Right atrium auricular region (tissue), 2 donors: ENCODE results near the gene CMSS1. TPM values are rescaled to one million over a fixed set of nuclear protein-coding genes. Genes with fewer than 3 reads are reported as not detected.

Experiments used
- DNase-seq: peaks from one replicate; pipeline ENCODE4 v3.0.0-alpha.2; 2019; ENCODE audit warnings: low spot score
- H3K27ac ChIP-seq, 2 donors: fragments of 200-600 bp; sonication (generic); 1 replicate in 1 of 2; 2 replicates in 1 of 2; pipeline ENCODE4 v1.5.1; 2016 to 2019
- H3K27me3 ChIP-seq, 2 donors: fragments of 200-600 bp; sonication (generic); one replicate each; pipeline versions ENCODE4 v1.5.1 to v1.6.0; 2017 to 2019
- H3K36me3 ChIP-seq: fragments of 200-600 bp; sonication (generic); one replicate; pipeline ENCODE4 v1.5.1; 2016
- H3K4me1 ChIP-seq, 2 donors: fragments of 200-600 bp; sonication (generic); one replicate each; pipeline versions ENCODE4 v1.5.1 to v1.6.0; 2017 to 2019
- H3K4me3 ChIP-seq, 2 donors: fragments of 200-600 bp; sonication (generic); 1 replicate in 1 of 2; 2 replicates in 1 of 2; pipeline ENCODE4 v1.5.1; 2017 to 2019; ENCODE audit warnings: mild to moderate bottlenecking in 1 of 2, moderate library complexity in 1 of 2
- H3K9me3 ChIP-seq, 2 donors: fragments of 200-600 bp; sonication (generic); one replicate each; pipeline ENCODE4 v1.5.1; 2019
- total RNA-seq, 2 donors: library from RNA; depleted of rRNA; stranded (reverse); fragments of >200 nt; gene quantifications; one replicate each; pipeline ENCODE4 v1.1.0, GENCODE V29; 2016
- TF ChIP-seq, protein P1 (sequence below), 2 donors: fragments of 200-600 bp; sonication (generic); IDR thresholded peaks; one replicate each; pipeline ENCODE4 v1.5.1; 2019; ENCODE audit warnings: antibody characterized with exemption in 2 of 2

The CMSS1 gene
- total RNA-seq, 2 donors from 2014 or later, result 5.7 to 17.7 TPM

- Histone ChIP-seq H3K4me3 (peak overlapping the region; percentile 70 to 83), H3K4me1 (peaks cover 0 to 52% of the 10 kb centered on the region in 2 donors), H3K9me3 (no peaks in the 10 kb centered on the region), H3K27ac (peak overlapping the region; percentile 93), H3K27me3 (no peaks in the 10 kb centered on the region), H3K36me3 (peaks cover 4% of the 10 kb centered on the region)
- TF ChIP-seq, protein P1, sequence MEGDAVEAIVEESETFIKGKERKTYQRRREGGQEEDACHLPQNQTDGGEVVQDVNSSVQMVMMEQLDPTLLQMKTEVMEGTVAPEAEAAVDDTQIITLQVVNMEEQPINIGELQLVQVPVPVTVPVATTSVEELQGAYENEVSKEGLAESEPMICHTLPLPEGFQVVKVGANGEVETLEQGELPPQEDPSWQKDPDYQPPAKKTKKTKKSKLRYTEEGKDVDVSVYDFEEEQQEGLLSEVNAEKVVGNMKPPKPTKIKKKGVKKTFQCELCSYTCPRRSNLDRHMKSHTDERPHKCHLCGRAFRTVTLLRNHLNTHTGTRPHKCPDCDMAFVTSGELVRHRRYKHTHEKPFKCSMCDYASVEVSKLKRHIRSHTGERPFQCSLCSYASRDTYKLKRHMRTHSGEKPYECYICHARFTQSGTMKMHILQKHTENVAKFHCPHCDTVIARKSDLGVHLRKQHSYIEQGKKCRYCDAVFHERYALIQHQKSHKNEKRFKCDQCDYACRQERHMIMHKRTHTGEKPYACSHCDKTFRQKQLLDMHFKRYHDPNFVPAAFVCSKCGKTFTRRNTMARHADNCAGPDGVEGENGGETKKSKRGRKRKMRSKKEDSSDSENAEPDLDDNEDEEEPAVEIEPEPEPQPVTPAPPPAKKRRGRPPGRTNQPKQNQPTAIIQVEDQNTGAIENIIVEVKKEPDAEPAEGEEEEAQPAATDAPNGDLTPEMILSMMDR (IDR thresholded peaks at IDR 0.05), result no peak
- no peak for DNase-seq
These were observed 59.4 kb downstream of the CMSS1 start for GRCh38 chr3:99877031-99877579.

GRCh38 chr3:99878005-99878404 lies 60.3 kb downstream of the CMSS1 start:
- no peaks in the 10 kb centered on the region for H3K36me3 ChIP-seq
- TF ChIP-seq, protein P1 (IDR thresholded peaks at IDR 0.05), result no peak
- no peaks in the 10 kb centered on the region for H3K27me3 ChIP-seq
- no peaks in the 10 kb centered on the region for H3K9me3 ChIP-seq
- peak overlapping the region; percentile 93 for H3K27ac ChIP-seq
- no peak for DNase-seq
- no peak overlapping the region for H3K4me3 ChIP-seq
- H3K4me1 ChIP-seq, result peaks cover 0 to 52% of the 10 kb centered on the region in 2 donors

DNA sequence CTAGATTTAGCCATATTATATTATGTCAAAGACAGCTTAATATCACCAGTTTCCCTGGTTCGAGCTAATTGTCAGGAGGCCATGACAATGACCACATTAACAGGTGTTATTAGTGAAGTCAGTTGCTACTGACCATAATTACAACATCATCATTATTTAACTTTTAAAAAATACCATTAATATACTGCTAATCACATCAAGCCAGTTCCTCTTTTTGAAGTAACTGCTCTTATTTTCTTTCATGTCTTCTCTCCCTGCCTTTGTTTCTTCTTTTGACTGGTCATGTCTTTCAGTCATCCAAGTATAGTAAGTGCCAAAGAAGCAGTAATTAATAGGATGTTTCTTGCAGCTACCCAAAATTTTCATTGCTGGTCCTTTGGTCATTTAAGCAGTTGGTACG lies 61.6 kb downstream of the CMSS1 start:
- Histone ChIP-seq H3K4me3 (no peak overlapping the region), H3K27ac (peak overlapping the region; percentile 93), H3K4me1 (peaks cover 0 to 55% of the 10 kb centered on the region in 2 donors), H3K27me3 (no peaks in the 10 kb centered on the region), H3K9me3 (no peaks in the 10 kb centered on the region), H3K36me3 (no peaks in the 10 kb centered on the region)
- no peak for DNase-seq
- TF ChIP-seq, protein P1 (IDR thresholded peaks at IDR 0.05), result no peak

DNA sequence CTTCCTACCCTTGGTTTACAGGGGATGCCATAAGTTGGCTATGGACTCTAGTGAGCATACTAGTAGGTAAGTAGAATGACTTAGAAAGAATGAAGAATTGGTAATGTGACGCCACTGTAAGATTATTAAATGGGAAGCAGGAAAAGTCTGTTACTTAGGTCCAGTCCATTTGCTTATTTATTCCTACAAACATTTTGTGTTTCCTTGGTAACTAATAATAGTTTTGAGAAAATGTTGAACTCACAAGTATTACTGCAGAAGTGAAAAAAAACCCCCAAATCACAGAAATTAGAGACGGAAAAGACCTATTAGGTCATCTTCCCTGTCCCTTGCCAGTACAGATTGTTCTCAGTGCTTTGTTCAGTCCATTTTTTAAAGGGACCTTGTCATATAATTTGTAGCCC lies 63.5 kb downstream of the CMSS1 start:
- Histone ChIP-seq H3K4me3 (no peak overlapping the region), H3K27me3 (no peaks in the 10 kb centered on the region), H3K36me3 (no peaks in the 10 kb centered on the region), H3K4me1 (peaks cover 0 to 64% of the 10 kb centered on the region in 2 donors), H3K27ac (peak overlapping the region; percentile 72 to 93), H3K9me3 (no peaks in the 10 kb centered on the region)
- TF ChIP-seq, protein P1 (IDR thresholded peaks at IDR 0.05), result no peak
- DNase-seq, result no peak

DNA sequence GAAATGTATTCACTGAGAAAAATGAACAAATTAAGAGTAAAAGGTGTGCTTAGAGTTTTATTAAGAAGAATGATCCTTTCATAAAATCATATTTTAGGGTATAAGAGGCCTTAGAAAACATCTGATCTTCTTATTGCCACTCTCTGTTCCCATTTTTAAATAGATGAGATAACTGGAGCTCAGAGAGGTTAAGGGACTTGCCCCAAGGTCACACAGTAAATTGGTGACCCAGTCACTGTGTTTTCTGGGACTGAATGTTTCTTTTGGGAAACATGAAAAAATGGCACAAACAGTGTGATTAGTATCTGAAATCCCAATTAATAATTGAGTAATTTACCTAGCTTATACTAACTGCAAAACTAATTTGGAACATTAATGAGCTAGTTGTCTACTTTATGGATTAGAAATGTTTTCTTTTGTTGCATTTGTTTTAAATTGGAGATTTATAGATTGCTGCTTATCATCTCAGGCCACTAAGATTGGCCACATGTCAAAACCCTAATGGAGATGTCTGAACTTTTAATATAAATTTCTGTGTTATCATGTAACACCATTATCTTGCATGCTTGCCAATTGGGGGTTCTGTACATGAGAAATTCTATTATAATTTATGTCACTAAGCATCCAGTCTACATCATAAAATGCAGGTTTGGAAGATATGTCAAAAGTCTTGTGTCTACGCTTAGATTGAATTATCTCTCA lies 64.9 kb downstream of the CMSS1 start:
- H3K27ac ChIP-seq, result peak overlapping the region; percentile 72 to 93
- H3K27me3 ChIP-seq, result no peaks in the 10 kb centered on the region
- no peak for DNase-seq
- TF ChIP-seq, protein P1 (IDR thresholded peaks at IDR 0.05), result no peak
- H3K4me1 ChIP-seq, result peaks cover 0 to 53% of the 10 kb centered on the region in 2 donors
- H3K4me3 ChIP-seq, result no peak overlapping the region
- no peaks in the 10 kb centered on the region for H3K9me3 ChIP-seq
- no peaks in the 10 kb centered on the region for H3K36me3 ChIP-seq
